H1 (cell line): ENCODE data around the gene INPP5F. TPM values are rescaled to one million over a fixed set of nuclear protein-coding genes. Genes with fewer than 3 reads are reported as not detected.
A peak's percentile ranks its signal among the peaks of the same experiment; 100 is the strongest.

Experiments used
- BACH1 ChIP-seq: IDR thresholded peaks from 2 replicates; pipeline ENCODE4 v1.6.1; 2012; ENCODE audit warnings: low read length, improper control_type of control experiment
- BCL11A ChIP-seq, 2 experiments: IDR thresholded peaks; one replicate each; pipeline ENCODE4 v1.6.1; 2011; ENCODE audit warnings: low read depth in 2 of 2, low read length in 2 of 2, mild to moderate bottlenecking in 2 of 2
- CBX5 ChIP-seq: fragments of 300-800, 300-1000 bp; sonication (generic); IDR thresholded peaks from 2 replicates; pipeline ENCODE4 v1.7.1; 2016; ENCODE audit warnings: antibody characterized with exemption, low read length, low read depth
- CBX8 ChIP-seq: fragments of 300-800, 300-1000 bp; sonication (generic); IDR thresholded peaks from 2 replicates; pipeline ENCODE4 v1.7.1; 2016; ENCODE audit warnings: low read depth, low read length, borderline replicate concordance
- CEBPB ChIP-seq: IDR thresholded peaks from 2 replicates; pipeline ENCODE4 v1.6.1; 2012; ENCODE audit warnings: low read depth, low read length
- CHD1 ChIP-seq: IDR thresholded peaks from 2 replicates; pipeline ENCODE4 v1.6.1; 2012; ENCODE audit warnings: low read depth, low read length, improper control_type of control experiment
- CREB1 ChIP-seq: IDR thresholded peaks from 2 replicates; pipeline ENCODE4 v1.6.1; 2012; ENCODE audit warnings: inconsistent platforms
- CTBP2 ChIP-seq: IDR thresholded peaks from 2 replicates; pipeline ENCODE4 v1.7.0; 2011; ENCODE audit warnings: borderline replicate concordance, mild to moderate bottlenecking, moderate library complexity, mixed read lengths, low read length; ENCODE audit not compliant: insufficient read depth, insufficient read length
- EGR1 ChIP-seq: IDR thresholded peaks from 2 replicates; pipeline ENCODE4 v1.6.1; 2011; ENCODE audit warnings: low read depth, low read length, borderline replicate concordance
- JUN ChIP-seq: IDR thresholded peaks from 2 replicates; pipeline ENCODE4 v1.6.1; 2011; ENCODE audit warnings: low read depth, mild to moderate bottlenecking, improper control_type of control experiment, low read length
- KDM5A ChIP-seq: fragments of 200-600 bp; IDR thresholded peaks from 2 replicates; pipeline ENCODE4 v1.7.1; 2012; ENCODE audit warnings: mild to moderate bottlenecking, low read length, inconsistent platforms, mixed read lengths
- POLR2A ChIP-seq, 2 experiments: IDR thresholded peaks; 1 replicate in 1 of 2; 2 replicates in 1 of 2; pipeline ENCODE4 v1.6.1; 2011; ENCODE audit warnings: low read depth in 2 of 2, low read length in 2 of 2, mild to moderate bottlenecking in 2 of 2; ENCODE audit errors: control extremely low read depth in 1 of 2
- RXRA ChIP-seq: IDR thresholded peaks from 2 replicates; pipeline ENCODE4 v1.6.1; 2011; ENCODE audit warnings: low read depth, mild to moderate bottlenecking, low read length, moderate library complexity; ENCODE audit not compliant: insufficient read depth
- SIX5 ChIP-seq: IDR thresholded peaks from 2 replicates; pipeline ENCODE4 v1.6.1; 2011; ENCODE audit warnings: mild to moderate bottlenecking, low read depth, low read length
- SP1 ChIP-seq: IDR thresholded peaks from 2 replicates; pipeline ENCODE4 v1.6.1; 2011; ENCODE audit warnings: low read depth, low read length
- SP4 ChIP-seq: IDR thresholded peaks from 2 replicates; pipeline ENCODE4 v1.6.1; 2012; ENCODE audit warnings: low read length, inconsistent platforms
- SUZ12 ChIP-seq: fragments of 200-600 bp; sonication (generic); IDR thresholded peaks from 2 replicates; pipeline ENCODE4 v1.6.1; 2012; ENCODE audit warnings: mild to moderate bottlenecking, inconsistent platforms, low read length, moderate library complexity, mixed read lengths
- TAF7 ChIP-seq: optimal IDR thresholded peaks from 2 replicates; pipeline ENCODE3; 2011; ENCODE audit warnings: low read depth, mild to moderate bottlenecking, inconsistent platforms, low read length, moderate library complexity, borderline replicate concordance
- TBP ChIP-seq: IDR thresholded peaks from 2 replicates; pipeline ENCODE4 v1.6.1; 2011; ENCODE audit warnings: low read depth, low read length, improper control_type of control experiment
- TCF12 ChIP-seq: IDR thresholded peaks from 2 replicates; pipeline ENCODE4 v1.6.1; 2011; ENCODE audit warnings: low read depth, mild to moderate bottlenecking, low read length
- TEAD4 ChIP-seq: IDR thresholded peaks from 2 replicates; pipeline ENCODE4 v1.6.1; 2012; ENCODE audit warnings: low read depth, low read length, inconsistent platforms, mixed read lengths
- YY1 ChIP-seq: IDR thresholded peaks from 2 replicates; pipeline ENCODE4 v1.6.1; 2011; ENCODE audit warnings: low read depth, mild to moderate bottlenecking, low read length
- polyA plus RNA-seq, 7 experiments: library from polyadenylated mRNA; depleted of rRNA in 3 of 7; stranded (reverse) in 5 of 7; unstranded in 2 of 7; fragments of >200 nt in 5 of 7; fragments of 200-250 nt in 2 of 7; gene quantifications; 1 replicate in 5 of 7; 2 replicates in 1 of 7; 4 replicates in 1 of 7; pipeline versions ENCODE4 v1.2.1 to v1.2.3, GENCODE V29; 2011 to 2013; ENCODE audit warnings: missing spikeins in 2 of 7, mixed read lengths in 2 of 7
- total RNA-seq: library from RNA; stranded (reverse); fragmentation: NEBNext Ultra II Directional; extraction: Animal tissue kit (Norgen Biotek cat#: 25700); gene quantifications from 2 replicates; pipeline ENCODE4 v1.2.1, GENCODE V29; 2021
- TF ChIP-seq, protein P1 (sequence below): IDR thresholded peaks from 2 replicates; pipeline ENCODE4 v1.6.1; 2012; ENCODE audit warnings: inconsistent platforms
- TF ChIP-seq, protein P2 (sequence below): IDR thresholded peaks from 2 replicates; pipeline ENCODE4 v1.6.1; 2011; ENCODE audit warnings: low read length, improper control_type of control experiment

INPP5F gene
- total and polyA plus RNA-seq, 2 of the 8 experiments (the other 6 are each of a cell fraction or from before 2014, with no cell fraction given), result 50.1 to 101 TPM

DNA sequence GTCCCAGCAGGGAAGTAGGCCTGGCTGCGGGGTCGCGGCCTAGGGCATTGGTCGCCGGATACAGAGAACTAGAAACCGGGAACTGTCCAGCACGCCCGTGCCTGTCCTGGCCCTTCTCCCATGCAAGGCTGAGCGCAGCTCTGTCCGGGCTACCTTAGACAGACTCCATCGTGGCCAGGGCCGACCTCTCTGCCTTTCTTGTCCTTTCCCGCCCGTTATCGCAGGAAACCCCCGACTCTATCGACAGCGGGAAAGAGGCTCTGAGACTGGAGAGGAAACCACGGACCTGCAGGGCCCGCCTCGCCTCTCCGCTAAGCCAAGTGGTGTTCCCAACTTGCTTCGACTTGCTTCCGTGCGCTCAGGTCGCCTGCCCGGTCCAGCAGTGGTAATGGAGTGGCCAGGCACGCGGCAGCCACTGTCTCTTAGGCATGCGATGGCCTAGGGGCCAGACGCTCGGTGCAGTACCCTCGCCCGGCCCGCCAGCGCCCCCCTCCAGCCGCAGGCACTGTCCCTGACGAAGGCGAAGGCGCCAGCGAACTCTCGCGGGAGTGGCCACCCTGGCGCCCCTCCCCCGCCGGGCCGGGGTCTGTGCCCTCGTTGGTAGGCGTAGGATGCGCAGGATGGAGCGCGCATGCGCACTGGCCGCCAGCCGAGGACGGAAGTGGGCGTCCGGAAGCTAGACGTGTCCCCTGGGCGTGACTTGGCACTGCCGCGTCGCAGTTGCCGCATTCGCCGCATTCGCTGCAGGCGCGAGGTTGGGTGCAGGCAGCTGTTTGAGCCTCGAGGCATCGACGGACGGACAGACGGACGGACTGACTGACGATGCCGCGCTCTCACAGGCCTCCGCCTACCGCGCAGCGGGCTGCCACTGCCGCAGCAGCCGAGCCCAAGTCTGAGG lies 92.4 kb downstream of the INPP5F start (continued):
- no peak for TF ChIP-seq CTBP2
- TF ChIP-seq EGR1, result no peak
- TF ChIP-seq CEBPB, result no peak
- no peak for TF ChIP-seq CHD1
- TF ChIP-seq TBP, result peak; percentile 92
- TF ChIP-seq, protein P1, sequence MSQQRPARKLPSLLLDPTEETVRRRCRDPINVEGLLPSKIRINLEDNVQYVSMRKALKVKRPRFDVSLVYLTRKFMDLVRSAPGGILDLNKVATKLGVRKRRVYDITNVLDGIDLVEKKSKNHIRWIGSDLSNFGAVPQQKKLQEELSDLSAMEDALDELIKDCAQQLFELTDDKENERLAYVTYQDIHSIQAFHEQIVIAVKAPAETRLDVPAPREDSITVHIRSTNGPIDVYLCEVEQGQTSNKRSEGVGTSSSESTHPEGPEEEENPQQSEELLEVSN, result peak; percentile 97
- TF ChIP-seq, protein P2, sequence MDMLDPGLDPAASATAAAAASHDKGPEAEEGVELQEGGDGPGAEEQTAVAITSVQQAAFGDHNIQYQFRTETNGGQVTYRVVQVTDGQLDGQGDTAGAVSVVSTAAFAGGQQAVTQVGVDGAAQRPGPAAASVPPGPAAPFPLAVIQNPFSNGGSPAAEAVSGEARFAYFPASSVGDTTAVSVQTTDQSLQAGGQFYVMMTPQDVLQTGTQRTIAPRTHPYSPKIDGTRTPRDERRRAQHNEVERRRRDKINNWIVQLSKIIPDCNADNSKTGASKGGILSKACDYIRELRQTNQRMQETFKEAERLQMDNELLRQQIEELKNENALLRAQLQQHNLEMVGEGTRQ, result no peak
- no peak for TF ChIP-seq SP1
- TF ChIP-seq KDM5A, result no peak
- TF ChIP-seq JUN, result no peak
- TF ChIP-seq CREB1, result peak; percentile 78
- TF ChIP-seq BACH1, result no peak
- TF ChIP-seq RXRA, result no peak
- TF ChIP-seq CBX8, result no peak
- no peak for TF ChIP-seq BCL11A (IDR thresholded peaks at IDR 0.05; ENCODE audit: low read depth in 2 of 2, low read length in 2 of 2)
- TF ChIP-seq TAF7, result peak; percentile 87
- no peak for TF ChIP-seq SIX5
- no peak for TF ChIP-seq SUZ12
- no peak for TF ChIP-seq YY1
- TF ChIP-seq SP4, result peak; percentile 50; the same call in 1 of the 2 replicates
- TF ChIP-seq CBX5, result no peak
- TF ChIP-seq TEAD4, result no peak; the same call in 1 of the 2 replicates
- no peak for TF ChIP-seq TCF12
- peak; percentile 95 to 96 for TF ChIP-seq POLR2A (IDR thresholded peaks at IDR 0.05; ENCODE audit: control extremely low read depth in 1 of 2, low read depth in 2 of 2, low read length in 2 of 2)
